UCSD-AML1 (cell line): ENCODE results near the gene OLFML2A.

Experiments
- DNase-seq: peaks from one replicate; lab custom pipeline; 2025; ENCODE audit not compliant: unreplicated experiment; lab: John Stamatoyannopoulos, UW

The OLFML2A gene

GRCh38 chr9:124852121-124852828 lies 75.3 kb downstream of the OLFML2A start:
- DNase-seq, result no peak

- DNase-seq, result peak; percentile 79
These were observed 76.0 kb downstream of the OLFML2A start, which contains the start of gene WDR38 for GRCh38 chr9:124852829-124853531. Gene WDR38, plus strand, starts transcription at chr9:124853460. Its CDS starts 72 bp downstream, at chr9:124853532.

DNA sequence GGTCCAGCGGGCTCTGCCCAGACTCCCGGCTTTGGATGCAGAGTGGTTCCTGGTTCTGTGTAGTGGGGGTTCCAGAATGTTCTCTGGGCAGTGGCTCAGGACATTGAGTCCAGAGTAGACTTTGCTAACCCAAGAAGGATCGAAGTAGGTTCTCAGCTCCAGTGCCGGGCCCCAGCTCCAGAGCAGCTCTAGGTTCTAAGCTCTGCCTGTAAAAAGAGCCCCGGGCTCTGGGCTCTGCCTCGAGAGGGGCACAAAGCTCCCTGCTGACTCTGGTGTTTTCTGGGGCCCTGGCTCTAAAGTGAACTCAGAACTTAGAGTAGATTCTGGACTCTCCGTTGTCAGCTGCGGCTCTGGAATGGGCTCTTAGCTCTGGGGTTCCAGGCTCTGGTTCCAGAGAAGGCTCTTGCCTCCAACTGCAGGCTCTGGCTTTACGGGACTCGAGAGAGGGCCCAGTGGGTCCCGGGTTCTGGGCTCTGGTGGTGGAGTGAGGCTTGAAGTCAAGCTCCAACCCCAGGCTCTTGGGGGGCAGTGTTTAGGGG lies 76.7 kb downstream of the OLFML2A start:
- no peak for DNase-seq

- no peak for DNase-seq
These were observed 77.2 kb downstream of the OLFML2A start for GRCh38 chr9:124854161-124854560.

DNA sequence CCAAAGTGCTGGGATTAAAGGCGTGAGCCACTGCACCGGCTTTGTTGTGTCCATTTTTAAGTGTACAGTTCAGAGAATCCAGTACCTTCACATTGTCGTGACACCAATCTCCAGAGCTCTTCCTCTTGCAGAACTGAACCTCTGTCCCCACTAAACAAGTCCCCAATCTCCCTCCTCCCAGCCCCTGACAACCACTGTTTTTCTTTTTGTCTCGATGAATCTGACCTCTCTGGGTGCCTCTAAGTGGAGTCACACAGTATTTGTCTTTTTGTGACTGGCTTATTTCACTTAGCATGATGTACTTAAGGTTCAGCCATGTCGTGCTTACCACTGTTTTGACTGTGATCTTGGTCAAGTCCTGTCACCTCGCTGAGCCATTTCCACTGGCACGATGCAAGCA lies 77.9 kb downstream of the OLFML2A start:
- no peak for DNase-seq

DNA sequence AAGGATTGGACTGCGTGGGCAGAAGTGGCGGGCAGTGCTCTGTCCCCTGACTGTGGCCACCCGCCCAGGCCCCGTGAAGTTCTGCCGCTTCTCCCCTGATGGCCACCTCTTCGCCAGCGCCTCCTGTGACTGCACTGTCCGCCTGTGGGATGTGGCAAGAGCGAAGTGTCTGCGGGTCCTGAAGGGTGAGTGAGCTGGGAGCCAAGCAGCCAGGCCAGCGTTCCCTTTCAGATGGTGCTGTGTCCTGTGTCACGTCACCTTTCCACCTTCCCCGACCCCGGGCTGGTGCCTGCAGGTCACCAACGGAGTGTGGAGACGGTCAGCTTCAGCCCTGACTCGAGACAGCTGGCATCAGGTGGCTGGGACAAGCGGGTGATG lies 78.6 kb downstream of the OLFML2A start:
- DNase-seq, result no peak

DNA sequence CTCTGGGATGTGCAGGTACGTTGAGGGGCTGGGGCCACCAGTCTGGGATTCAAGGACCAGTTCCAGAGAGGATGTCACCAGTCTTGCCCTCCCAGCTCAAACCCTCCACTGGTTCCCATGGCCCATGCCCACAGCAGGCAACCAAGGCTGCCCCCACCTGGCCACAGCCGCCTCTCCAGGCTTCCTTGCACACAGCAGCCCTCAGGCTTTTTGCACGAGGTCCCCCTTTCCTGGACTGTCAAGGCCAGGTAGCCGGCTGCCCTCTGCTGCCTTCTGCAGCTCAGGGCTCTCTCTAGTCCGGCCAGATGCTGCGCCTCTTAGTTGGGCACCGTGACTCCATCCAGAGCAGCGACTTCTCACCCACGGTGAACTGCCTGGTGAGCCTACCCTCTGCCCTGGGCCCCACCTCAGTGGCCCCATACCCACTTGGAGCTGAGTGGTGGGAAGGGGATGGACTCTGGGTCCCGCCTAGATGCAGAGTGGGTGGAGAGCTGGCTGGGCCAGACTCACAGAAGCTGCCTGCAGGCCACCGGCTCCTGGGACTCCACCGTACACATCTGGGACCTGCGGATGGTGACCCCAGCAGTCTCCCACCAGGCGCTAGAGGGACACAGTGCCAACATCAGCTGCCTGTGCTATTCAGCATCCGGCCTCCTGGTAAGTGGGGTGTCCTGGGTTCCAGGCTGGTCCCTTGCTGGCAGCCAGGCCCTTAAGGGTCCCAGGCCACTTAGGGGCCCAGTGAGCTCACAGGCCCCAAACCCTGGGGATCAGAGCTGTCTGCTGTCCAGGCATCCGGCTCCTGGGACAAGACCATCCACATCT lies 79.2 kb downstream of the OLFML2A start:
- peak; percentile 63 for DNase-seq

DNA sequence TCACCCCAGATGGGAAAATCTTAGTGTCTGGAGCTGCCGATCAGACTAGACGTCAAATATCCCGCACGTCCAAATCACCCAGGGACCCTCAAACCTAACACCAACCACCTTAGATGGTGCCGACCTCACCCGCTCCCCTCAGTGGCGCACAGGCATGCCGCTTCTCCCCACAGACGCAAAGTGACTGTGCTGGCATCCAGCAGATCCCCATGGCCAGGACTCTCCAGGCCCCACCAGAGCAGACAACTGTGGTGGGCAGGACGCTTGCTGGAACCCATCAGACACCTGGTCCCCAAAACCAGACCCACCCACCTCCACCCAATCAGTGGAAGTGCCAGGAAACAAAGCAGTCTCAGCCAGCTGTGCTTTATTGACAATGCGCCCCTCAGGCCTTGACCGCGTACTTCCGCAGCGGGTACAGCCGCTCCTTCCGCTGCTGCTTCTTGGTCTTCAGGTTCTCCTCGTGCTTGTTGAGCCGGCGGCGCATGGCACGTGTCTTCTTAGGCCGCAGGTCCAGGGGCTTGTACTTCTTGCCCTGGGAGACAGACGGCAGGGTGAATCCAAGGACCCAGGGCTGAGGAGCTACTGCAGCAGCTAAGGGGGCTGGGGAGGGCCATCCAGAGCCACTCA lies 80.7 kb downstream of the OLFML2A start:
- DNase-seq, result no peak

DNA sequence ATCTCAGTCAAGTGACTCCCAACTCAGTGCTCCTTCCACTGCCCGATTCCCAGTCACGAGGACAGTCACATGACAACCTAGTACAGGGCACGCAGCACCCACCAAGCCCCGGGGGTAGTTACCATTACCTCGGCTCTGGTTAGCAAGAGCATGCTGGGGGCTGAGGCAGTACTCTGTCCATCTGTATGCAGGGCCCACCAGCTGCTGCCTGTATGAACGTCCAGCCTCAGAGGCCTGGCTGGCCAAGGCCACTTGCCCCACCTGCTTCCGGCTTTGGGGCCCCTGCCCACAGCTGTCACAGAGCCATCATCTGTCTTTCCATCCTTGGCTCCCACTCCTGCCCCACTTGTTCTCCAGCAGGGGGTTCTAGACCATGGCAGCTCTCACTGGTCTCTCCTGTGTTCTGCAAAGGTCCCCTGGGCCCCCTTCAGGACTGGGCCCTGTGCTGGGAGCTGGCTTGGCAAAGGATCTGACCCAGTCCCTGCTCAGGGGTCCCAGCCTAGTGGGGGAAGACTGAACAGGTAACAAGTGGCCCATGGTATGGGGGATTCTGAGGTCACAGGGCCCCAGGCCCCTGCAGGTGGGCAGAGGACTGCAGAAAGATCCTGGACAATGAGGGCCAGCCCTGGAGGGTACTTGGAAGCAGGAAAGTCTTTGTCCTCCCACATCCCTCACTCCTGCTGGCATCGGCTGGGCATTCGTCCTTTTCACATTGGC lies 81.6 kb downstream of the OLFML2A start:
- no peak for DNase-seq

DNA sequence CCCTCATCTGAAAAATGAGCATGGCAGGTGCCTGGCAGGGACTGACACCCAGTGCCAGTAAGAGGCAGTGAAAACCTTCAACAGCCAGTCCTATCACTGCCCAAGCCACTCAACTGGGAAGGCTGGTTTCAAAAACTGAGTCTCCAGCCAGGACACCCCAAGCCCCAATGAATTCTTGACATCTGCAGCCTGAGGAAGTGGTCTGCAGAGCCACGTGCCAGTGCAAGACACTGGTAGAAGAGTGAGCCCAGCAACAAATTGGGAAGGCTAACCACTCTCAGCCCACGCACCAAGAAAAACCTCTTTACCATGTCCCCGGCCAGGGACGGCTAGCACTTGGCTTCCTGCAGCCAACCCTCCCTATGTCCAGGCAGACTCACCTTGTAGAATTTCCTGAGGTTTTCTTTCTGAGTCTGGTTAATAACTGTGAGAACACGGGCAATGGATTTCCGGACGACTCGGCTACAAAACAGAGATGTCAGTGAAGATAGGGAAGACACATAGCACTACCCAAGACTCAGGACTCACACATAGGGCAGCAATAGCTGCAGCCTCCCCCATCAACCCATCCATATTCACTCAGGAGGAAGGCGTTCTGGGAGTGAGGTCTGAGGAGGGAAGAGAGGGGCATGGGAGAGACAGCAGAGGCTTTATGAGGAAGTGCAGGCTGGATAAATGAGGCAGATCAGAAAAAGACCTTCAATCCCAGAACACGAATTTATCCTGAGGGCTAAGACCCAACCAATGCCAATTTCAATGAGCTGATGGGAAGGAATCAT lies 83.1 kb downstream of the OLFML2A start:
- no peak for DNase-seq

GRCh38 chr9:124860582-124861341 lies 83.8 kb downstream of the OLFML2A start:
- no peak for DNase-seq

GRCh38 chr9:124861342-124862229 lies 84.7 kb downstream of the OLFML2A start, which contains the start of the genes ARPC5L and RPL35:
Gene ARPC5L, plus strand, starts transcription at chr9:124862130. Its CDS starts 7,161 bp downstream, at chr9:124869291.
Gene RPL35, minus strand, starts transcription at chr9:124861957. Its CDS starts 45 bp downstream, at chr9:124861912.
- DNase-seq, result peak; percentile 96

DNA sequence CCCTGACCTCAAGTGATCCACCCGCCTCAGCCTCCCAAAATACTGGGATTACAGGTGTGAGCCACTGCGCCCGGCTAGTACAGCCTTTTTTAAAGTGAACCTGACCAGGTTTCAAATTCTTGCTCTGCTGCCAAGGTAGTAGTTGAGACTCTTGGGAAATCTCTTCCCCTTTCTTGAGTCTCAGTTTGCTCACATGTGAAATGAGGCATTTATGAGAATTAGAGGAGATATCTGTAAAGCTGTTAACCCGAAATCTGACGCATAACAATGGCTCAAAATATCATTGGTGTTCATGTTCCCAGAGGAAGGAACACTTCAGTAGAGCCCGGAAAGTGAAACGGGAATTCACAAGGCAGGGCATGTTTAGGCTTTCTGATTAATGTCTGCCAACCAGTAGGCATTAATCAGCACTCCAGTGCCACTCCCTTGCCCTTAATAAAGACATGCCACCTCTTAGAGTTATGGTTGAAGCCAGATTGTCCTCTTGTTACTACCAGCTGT lies 86.5 kb downstream of the OLFML2A start:
- no peak for DNase-seq
